ENCODE data around the gene CNN2. TPM values are rescaled to one million over a fixed set of nuclear protein-coding genes. Genes with fewer than 3 reads are reported as not detected.

Gene CNN2
- total RNA-seq, 4 donors from 2014 or later: 2.2 to 10.1 (median 4.1) TPM

- ATAC-seq: no peak
- in situ Hi-C loops (cut with MboI; ENCODE audit: low sequenced_read_pairs in 4 of 4) (no loop called here), intact Hi-C loops (cut with DNase I; ENCODE audit: low total_unique reads) (no loop called here)
- no peak for DNase-seq
- no peak overlapping the region for H3K4me3 ChIP-seq
- peaks cover 5 to 17% (median 10%) of the 10 kb centered on the region in 3 donors for H3K27me3 ChIP-seq
- TF ChIP-seq POLR2A (IDR thresholded peaks at IDR 0.05) (no peak), CTCF (IDR thresholded peaks at IDR 0.05 in 4 of 5, conservative IDR thresholded peaks at IDR 0.05 in 1 of 5) (no peak)
- peaks cover 0 to 15% of the 10 kb centered on the region in 2 donors for H3K36me3 ChIP-seq
- H3K27ac ChIP-seq: no peak overlapping the region
- no peaks in the 10 kb centered on the region for H3K9me3 ChIP-seq
- H3K4me1 ChIP-seq: peaks cover 0 to 13% of the 10 kb centered on the region in 2 donors
These were observed 57.8 kb downstream of the CNN2 start for GRCh38 chr19:1084024-1084868.

GRCh38 chr19:1085053-1085658 lies 58.7 kb downstream of the CNN2 start:
- Histone ChIP-seq H3K36me3 (peaks cover 0 to 24% of the 10 kb centered on the region in 2 donors), H3K4me3 (no peak overlapping the region), H3K4me1 (peaks cover 0 to 13% of the 10 kb centered on the region in 2 donors), H3K9me3 (no peaks in the 10 kb centered on the region), H3K27ac (no peak overlapping the region), H3K27me3 (peaks cover 5 to 17% (median 10%) of the 10 kb centered on the region in 3 donors)
- ATAC-seq (no peak), DNase-seq (no peak)
- in situ Hi-C loops (cut with MboI; ENCODE audit: low sequenced_read_pairs in 4 of 4): no loop called here
- no peak for TF ChIP-seq POLR2A (IDR thresholded peaks at IDR 0.05)
- TF ChIP-seq CTCF (IDR thresholded peaks at IDR 0.05 in 4 of 5, conservative IDR thresholded peaks at IDR 0.05 in 1 of 5): no peak
- intact Hi-C loops (cut with DNase I; ENCODE audit: low total_unique reads): no loop called here

- intact Hi-C loops (cut with DNase I; ENCODE audit: low total_unique reads) (no loop called here), in situ Hi-C loops (cut with MboI; ENCODE audit: low sequenced_read_pairs in 4 of 4) (no loop called here)
- no peak overlapping the region for H3K27ac ChIP-seq
- H3K4me1 ChIP-seq: peaks cover 0 to 13% of the 10 kb centered on the region in 2 donors
- peaks cover 0 to 31% of the 10 kb centered on the region in 2 donors for H3K36me3 ChIP-seq
- H3K27me3 ChIP-seq: peaks cover 5 to 17% (median 10%) of the 10 kb centered on the region in 3 donors
- no peak for ATAC-seq
- DNase-seq: no peak
- TF ChIP-seq CTCF (IDR thresholded peaks at IDR 0.05 in 4 of 5, conservative IDR thresholded peaks at IDR 0.05 in 1 of 5) (no peak), POLR2A (IDR thresholded peaks at IDR 0.05) (no peak)
- no peaks in the 10 kb centered on the region for H3K9me3 ChIP-seq
- no peak overlapping the region for H3K4me3 ChIP-seq
These were observed 59.5 kb downstream of the CNN2 start for GRCh38 chr19:1085676-1086442.

- Histone ChIP-seq H3K27ac (no peak overlapping the region), H3K36me3 (peaks cover 0 to 38% of the 10 kb centered on the region in 2 donors), H3K4me3 (no peak overlapping the region), H3K27me3 (peaks cover 3 to 15% (median 5%) of the 10 kb centered on the region in 3 donors), H3K9me3 (no peaks in the 10 kb centered on the region), H3K4me1 (peaks cover 0 to 13% of the 10 kb centered on the region in 2 donors)
- in situ Hi-C loops (cut with MboI; ENCODE audit: low sequenced_read_pairs in 4 of 4): no loop called here
- intact Hi-C loops (cut with DNase I; ENCODE audit: low total_unique reads): no loop called here
- TF ChIP-seq POLR2A (IDR thresholded peaks at IDR 0.05) (no peak), CTCF (IDR thresholded peaks at IDR 0.05 in 4 of 5, conservative IDR thresholded peaks at IDR 0.05 in 1 of 5) (no peak)
- ATAC-seq (no peak), DNase-seq (no peak)
These were observed 60.2 kb downstream of the CNN2 start for GRCh38 chr19:1086613-1087012.

Measured in gastrocnemius medialis (tissue), 4 donors.